H1 (cell line): Measurements from ENCODE around the gene ST6GALNAC2. TPM values are rescaled to one million over a fixed set of nuclear protein-coding genes. Genes with fewer than 3 reads are reported as not detected.

Experiments
- CTCF ChIA-PET: fragments of 300-600 bp; sonication (Branson Sonifier 250); formaldehyde crosslinking; loops from one replicate; lab custom pipeline; 2021; ENCODE audit not compliant: partially characterized antibody; lab: Charles Lee
- POLR2A ChIA-PET: fragments of 300-600 bp; sonication (Branson Sonifier 250); formaldehyde crosslinking; loops from one replicate; lab custom pipeline; 2021; ENCODE audit warnings: inconsistent platforms; ENCODE audit not compliant: partially characterized antibody; lab: Charles Lee
- DNase-seq, 2 experiments: peaks; one replicate each; pipeline versions ENCODE4 v3.0.0 to v3.0.0-alpha.2; 2010 to 2022; ENCODE audit warnings: low spot score in 2 of 2, low read depth in 1 of 2, mixed read lengths in 1 of 2
- FAIRE-seq: peaks from 2 replicates; lab custom pipeline; 2011; peaks lifted over from hg19 to GRCh38; lab: Jason Lieb, UNC
- H2AFZ ChIP-seq: 2 replicates; pipeline ENCODE4 v1.8.1; 2012; ENCODE audit warnings: low read length, inconsistent platforms
- H2AK5ac ChIP-seq: 2 replicates; pipeline ENCODE4 v1.6.1; 2013; ENCODE audit warnings: low read depth, low read length
- H2BK120ac ChIP-seq: replicated peaks from 2 replicates; pipeline ENCODE3; 2013; ENCODE audit warnings: low read depth, low read length, inconsistent platforms
- H2BK12ac ChIP-seq: 2 replicates; pipeline ENCODE4 v1.6.1; 2013; ENCODE audit warnings: low read depth, low read length
- H2BK15ac ChIP-seq: 2 replicates; pipeline ENCODE4 v1.6.1; 2013; ENCODE audit warnings: low read length
- H2BK20ac ChIP-seq: 2 replicates; pipeline ENCODE4 v1.6.1; 2013; ENCODE audit warnings: low read length
- H2BK5ac ChIP-seq: 2 replicates; pipeline ENCODE4 v1.6.1; 2013; ENCODE audit warnings: low read depth, low read length
- H3K14ac ChIP-seq: 2 replicates; pipeline ENCODE4 v1.6.1; 2013; ENCODE audit warnings: inconsistent platforms; ENCODE audit not compliant: insufficient read length
- H3K18ac ChIP-seq: 2 replicates; pipeline ENCODE4 v1.6.1; 2013; ENCODE audit warnings: low read length; ENCODE audit errors: extremely low read depth
- H3K23ac ChIP-seq: 2 replicates; pipeline ENCODE4 v1.6.1; 2013; ENCODE audit warnings: inconsistent platforms; ENCODE audit not compliant: insufficient read length
- H3K23me2 ChIP-seq: 2 replicates; pipeline ENCODE4 v1.6.1; 2013; ENCODE audit warnings: low read depth, low read length
- H3K27ac ChIP-seq: 2 replicates; pipeline ENCODE4 v1.6.1; 2011; ENCODE audit warnings: low read depth, low read length, inconsistent platforms
- H3K27me3 ChIP-seq, 4 experiments: replicated peaks in 1 of 4; 1 replicate in 1 of 4; 2 replicates in 3 of 4; pipeline versions ENCODE4 v1.6.1 to v1.8.1; 2011 to 2013; ENCODE audit warnings: low read length in 3 of 4, mild to moderate bottlenecking in 3 of 4, inconsistent platforms in 2 of 4, mixed read lengths in 2 of 4, moderate library complexity in 1 of 4; ENCODE audit not compliant: control insufficient read depth in 3 of 4, insufficient read depth in 3 of 4; ENCODE audit errors: extremely low read depth in 1 of 4
- H3K36me3 ChIP-seq, 4 experiments: 2 replicates each; pipeline versions ENCODE4 v1.6.1 to v1.8.1; 2011 to 2013; ENCODE audit warnings: mild to moderate bottlenecking in 4 of 4, low read length in 3 of 4, moderate library complexity in 2 of 4, control low read depth in 1 of 4, inconsistent platforms in 1 of 4; ENCODE audit not compliant: insufficient read depth in 4 of 4, control insufficient read depth in 2 of 4
- H3K4ac ChIP-seq: replicated peaks from 2 replicates; pipeline ENCODE3; 2013; ENCODE audit warnings: low read length, low read depth, mixed read lengths, inconsistent platforms; ENCODE audit not compliant: insufficient read length
- H3K4me1 ChIP-seq, 4 experiments: replicated peaks in 1 of 4; 1 replicate in 1 of 4; 2 replicates in 3 of 4; pipeline versions ENCODE4 v1.6.1 to v1.8.1; 2011 to 2013; ENCODE audit warnings: low read length in 3 of 4, inconsistent platforms in 2 of 4, mixed read lengths in 1 of 4; ENCODE audit not compliant: insufficient read depth in 4 of 4, control insufficient read depth in 3 of 4
- H3K4me2 ChIP-seq, 2 experiments: 2 replicates each; pipeline versions ENCODE4 v1.6.1 to v1.8.1; 2011 to 2013; ENCODE audit warnings: low read depth in 2 of 2, low read length in 2 of 2, control low read depth in 1 of 2, inconsistent platforms in 1 of 2, mild to moderate bottlenecking in 1 of 2; ENCODE audit not compliant: insufficient read depth in 1 of 2
- H3K4me3 ChIP-seq, 4 experiments: fragments of 200-600, 300-600 bp in 1 of 4; sonication (generic), shearing (Covaris generic), sonication (Bioruptor Twin) in 1 of 4; 2 replicates each; pipeline versions ENCODE4 v1.5.1 to v1.8.1; 2011 to 2016; ENCODE audit warnings: low read length in 4 of 4, low read depth in 3 of 4, control low read depth in 2 of 4, inconsistent platforms in 2 of 4, mild to moderate bottlenecking in 2 of 4, mixed read lengths in 1 of 4, moderate library complexity in 1 of 4; ENCODE audit not compliant: insufficient read depth in 2 of 4; ENCODE audit errors: extremely low read depth in 1 of 4
- H3K56ac ChIP-seq: replicated peaks from 2 replicates; pipeline ENCODE3; 2013; ENCODE audit warnings: low read depth, mild to moderate bottlenecking, mixed read lengths, low read length, inconsistent platforms; ENCODE audit not compliant: insufficient read length
- H3K79me1 ChIP-seq: 2 replicates; pipeline ENCODE4 v1.6.1; 2013; ENCODE audit warnings: low read depth, low read length, control low read depth
- H3K79me2 ChIP-seq, 2 experiments: 2 replicates each; pipeline versions ENCODE4 v1.6.1 to v1.8.1; 2012 to 2013; ENCODE audit warnings: low read length in 2 of 2, mild to moderate bottlenecking in 2 of 2, inconsistent platforms in 1 of 2; ENCODE audit not compliant: insufficient read depth in 2 of 2, control insufficient read depth in 1 of 2
- H3K9ac ChIP-seq, 4 experiments: replicated peaks in 1 of 4; 1 replicate in 1 of 4; 2 replicates in 3 of 4; pipeline versions ENCODE4 v1.6.1 to v1.8.1; 2011 to 2013; ENCODE audit warnings: low read depth in 3 of 4, low read length in 3 of 4, control low read depth in 2 of 4, mild to moderate bottlenecking in 2 of 4, moderate library complexity in 2 of 4, inconsistent platforms in 1 of 4; ENCODE audit errors: extremely low read depth in 1 of 4
- H3K9me3 ChIP-seq, 2 experiments: 2 replicates each; pipeline versions ENCODE4 v1.6.1 to v1.8.1; 2012 to 2013; ENCODE audit warnings: mild to moderate bottlenecking in 2 of 2, moderate library complexity in 2 of 2, control low read depth in 1 of 2, inconsistent platforms in 1 of 2, low read depth in 1 of 2, low read length in 1 of 2, mixed read lengths in 1 of 2; ENCODE audit not compliant: insufficient read depth in 2 of 2
- H4K20me1 ChIP-seq, 2 experiments: replicated peaks in 1 of 2; 2 replicates each; pipeline versions ENCODE3 to v1.8.1; 2011 to 2013; ENCODE audit warnings: inconsistent platforms in 2 of 2, low read length in 2 of 2, mild to moderate bottlenecking in 1 of 2; ENCODE audit not compliant: insufficient read depth in 2 of 2, control insufficient read depth in 1 of 2
- H4K5ac ChIP-seq: 2 replicates; pipeline ENCODE4 v1.6.1; 2013; ENCODE audit warnings: low read length, low read depth, mixed read lengths, inconsistent platforms; ENCODE audit not compliant: insufficient read length
- H4K8ac ChIP-seq: 2 replicates; pipeline ENCODE4 v1.8.0; 2013; ENCODE audit warnings: mild to moderate bottlenecking, moderate library complexity, low read length, inconsistent platforms; ENCODE audit not compliant: insufficient read depth; ENCODE audit errors: extremely low read depth
- H4K91ac ChIP-seq: replicated peaks from 2 replicates; pipeline ENCODE3; 2013; ENCODE audit warnings: low read length, mixed read lengths, inconsistent platforms; ENCODE audit not compliant: insufficient read length
- CHD2 ChIP-seq: IDR thresholded peaks from 2 replicates; pipeline ENCODE4 v1.6.1; 2012; ENCODE audit warnings: low read length, improper control_type of control experiment
- CTCF ChIP-seq, 3 experiments: IDR thresholded peaks; 1 replicate in 2 of 3; 2 replicates in 1 of 3; pipeline versions ENCODE4 v1.5.1 to v1.6.1; 2011; ENCODE audit warnings: low read length in 3 of 3, mild to moderate bottlenecking in 3 of 3, inconsistent platforms in 2 of 3, low read depth in 1 of 3, moderate library complexity in 1 of 3; ENCODE audit not compliant: insufficient read depth in 1 of 3; ENCODE audit errors: control extremely low read depth in 1 of 3
- EZH2 ChIP-seq: fragments of 200-600 bp; sonication (generic); IDR thresholded peaks from 2 replicates; pipeline ENCODE4 v1.7.1; 2012; ENCODE audit warnings: low read depth, mild to moderate bottlenecking, moderate library complexity, low read length, inconsistent platforms; ENCODE audit not compliant: severe bottlenecking
- SIRT6 ChIP-seq: IDR thresholded peaks from one replicate; pipeline ENCODE4 v1.7.1; 2012; ENCODE audit warnings: low read length, inconsistent platforms
- WGBS, 2 experiments: shearing (Covaris generic) in 1 of 2; methylation state at CpG; one replicate each; pipeline versions ENCODE4 v1.1.6 to v1.1.7; 2013 to 2015; ENCODE audit warnings: low lambda C conversion rate in 2 of 2, mixed read lengths in 2 of 2, inconsistent platforms in 1 of 2, low coverage in 1 of 2, missing lambda C conversion rate in 1 of 2; ENCODE audit not compliant: insufficient replicate concordance in 2 of 2, insufficient coverage in 1 of 2, insufficient read length in 1 of 2; ENCODE audit errors: extremely low coverage in 1 of 2, missing lambda C conversion rate in 1 of 2; 5-methylcytosine and 5-hydroxymethylcytosine counted together
- polyA plus RNA-seq, 7 experiments: library from polyadenylated mRNA; depleted of rRNA in 3 of 7; stranded (reverse) in 5 of 7; unstranded in 2 of 7; fragments of >200 nt in 5 of 7; fragments of 200-250 nt in 2 of 7; gene quantifications; 1 replicate in 5 of 7; 2 replicates in 1 of 7; 4 replicates in 1 of 7; pipeline versions ENCODE4 v1.2.1 to v1.2.3, GENCODE V29; 2011 to 2013; ENCODE audit warnings: missing spikeins in 2 of 7, mixed read lengths in 2 of 7
- total RNA-seq: library from RNA; stranded (reverse); fragmentation: NEBNext Ultra II Directional; extraction: Animal tissue kit (Norgen Biotek cat#: 25700); gene quantifications from 2 replicates; pipeline ENCODE4 v1.2.1, GENCODE V29; 2021

The ST6GALNAC2 gene
- total and polyA plus RNA-seq, 2 of the 8 experiments (the other 6 are each of a cell fraction or from before 2014, with no cell fraction given): 0.09 TPM; not detected in 1

- H2BK12ac ChIP-seq: no peak overlapping the region
- no peak overlapping the region for H2AK5ac ChIP-seq
- H3K18ac ChIP-seq: no peak overlapping the region
- no peaks in the 10 kb centered on the region for H4K20me1 ChIP-seq
- H3K4ac ChIP-seq: no peak overlapping the region
- no peak overlapping the region for H4K8ac ChIP-seq
- no peaks in the 10 kb centered on the region for H3K79me1 ChIP-seq
- H3K14ac ChIP-seq: no peak overlapping the region
- WGBS, 2 experiments: 91% methylated on average over 4 of the region's 4 CpGs; no CpG with 5 or more reads in 1 of the 2 experiments
- H4K5ac ChIP-seq: no peak overlapping the region
- no peak overlapping the region for H3K23ac ChIP-seq
- H2AFZ ChIP-seq: no peak overlapping the region
- H2BK15ac ChIP-seq: no peak overlapping the region
- no peaks in the 10 kb centered on the region for H3K23me2 ChIP-seq
- H3K79me2 ChIP-seq: no peaks in the 10 kb centered on the region
- TF ChIP-seq SIRT6: no peak
- TF ChIP-seq CTCF (IDR thresholded peaks at IDR 0.05; ENCODE audit: control extremely low read depth in 1 of 3, insufficient read depth in 1 of 3, low read depth in 1 of 3, low read length in 3 of 3): peak in 1 of 3 experiments; percentile 2; a peak in 1 of 4 replicates
- TF ChIP-seq CHD2: no peak
- no peak for TF ChIP-seq EZH2
- CTCF ChIA-PET: interaction anchor here (0.7 to 2.6 kb wide), 18 partner anchors 10 to 981 kb away, joined by 3 to 10 read pairs (median 3); no protein-coding TSS in a partner anchor
- no peak overlapping the region for H4K91ac ChIP-seq
- DNase-seq (no peak), FAIRE-seq (no peak)
- H3K27ac ChIP-seq: no peak overlapping the region
- POLR2A ChIA-PET: interaction anchor here (0.8 to 1.0 kb wide), 2 partner anchors 34 to 35 kb away, joined by 3 to 4 read pairs; no protein-coding TSS in a partner anchor
- H3K9me3 ChIP-seq: no peaks in the 10 kb centered on the region
- no peaks in the 10 kb centered on the region for H3K36me3 ChIP-seq
- no peaks in the 10 kb centered on the region; a peak in 3 of 7 replicates for H3K27me3 ChIP-seq
- H3K4me1 ChIP-seq: no peaks in the 10 kb centered on the region
- no peak overlapping the region for H2BK20ac ChIP-seq
- no peak overlapping the region for H3K9ac ChIP-seq
- no peak overlapping the region for H3K4me3 ChIP-seq
- no peak overlapping the region for H3K56ac ChIP-seq
- H3K4me2 ChIP-seq: no peak overlapping the region
- H2BK5ac ChIP-seq: no peak overlapping the region
- H2BK120ac ChIP-seq: no peak overlapping the region
These were observed 8.3 kb upstream of the ST6GALNAC2 start for GRCh38 chr17:76593959-76594358.
